HEK293 (cell line): ENCODE measurements around the gene ZCCHC9.

Experiments used
- MYNN ChIP-seq: fragments of 450-650 bp; formaldehyde crosslinking; IDR thresholded peaks from 2 replicates; pipeline ENCODE4 v1.5.1; 2016; ENCODE audit warnings: missing biosample characterization, missing genetic modification characterization, borderline replicate concordance
- SETDB1 ChIP-seq: IDR thresholded peaks from one replicate; pipeline ENCODE4 v1.6.1; 2017; ENCODE audit warnings: mild to moderate bottlenecking, low read length, moderate library complexity, mixed read lengths; ENCODE audit not compliant: insufficient read length
- ZFHX2 ChIP-seq: fragments of 450-650 bp; formaldehyde crosslinking; conservative IDR thresholded peaks from 2 replicates; pipeline ENCODE4 v1.5.1; 2016; ENCODE audit warnings: missing biosample characterization, missing genetic modification characterization
- ZIC2 ChIP-seq: fragments of 450-650 bp; formaldehyde crosslinking; IDR thresholded peaks from 2 replicates; pipeline ENCODE4 v1.5.1; 2016; ENCODE audit warnings: missing biosample characterization, missing genetic modification characterization
- ZNF114 ChIP-seq: fragments of 450-650 bp; formaldehyde crosslinking; IDR thresholded peaks from 2 replicates; pipeline ENCODE4 v1.5.0; 2017; ENCODE audit warnings: missing biosample characterization, missing genetic modification characterization
- ZNF140 ChIP-seq: fragments of 450-650 bp; formaldehyde crosslinking; IDR thresholded peaks from 2 replicates; pipeline ENCODE4 v1.5.1; 2016; ENCODE audit warnings: missing biosample characterization, missing genetic modification characterization
- ZNF24 ChIP-seq: fragments of 450-650 bp; formaldehyde crosslinking; IDR thresholded peaks from 2 replicates; pipeline ENCODE4 v1.5.1; 2016; ENCODE audit warnings: missing biosample characterization, missing genetic modification characterization
- ZNF248 ChIP-seq: fragments of 450-650 bp; formaldehyde crosslinking; IDR thresholded peaks from 2 replicates; pipeline ENCODE4 v1.5.1; 2017; ENCODE audit warnings: missing biosample characterization, missing genetic modification characterization
- ZNF302 ChIP-seq: fragments of 450-650 bp; formaldehyde crosslinking; IDR thresholded peaks from 2 replicates; pipeline ENCODE4 v1.5.1; 2016; ENCODE audit warnings: missing biosample characterization, missing genetic modification characterization, low read depth
- ZNF341 ChIP-seq: fragments of 450-650 bp; formaldehyde crosslinking; IDR thresholded peaks from 2 replicates; pipeline ENCODE4; 2016; ENCODE audit warnings: low read depth, missing biosample characterization, missing genetic modification characterization
- ZNF354C ChIP-seq: fragments of 450-650 bp; formaldehyde crosslinking; IDR thresholded peaks from 2 replicates; pipeline ENCODE4 v1.5.1; 2016; ENCODE audit warnings: missing biosample characterization, missing genetic modification characterization, low read depth, borderline replicate concordance
- ZNF37A ChIP-seq: fragments of 450-650 bp; IDR thresholded peaks from 2 replicates; pipeline ENCODE4 v1.5.1; 2018; ENCODE audit warnings: missing biosample characterization, missing genetic modification characterization
- ZNF404 ChIP-seq: fragments of 450-650 bp; formaldehyde crosslinking; IDR thresholded peaks from 2 replicates; pipeline ENCODE4 v1.5.1; 2017; ENCODE audit warnings: missing biosample characterization, missing genetic modification characterization
- ZNF416 ChIP-seq: fragments of 450-650 bp; formaldehyde crosslinking; IDR thresholded peaks from 2 replicates; pipeline ENCODE4 v1.5.1; 2016; ENCODE audit warnings: missing biosample characterization, missing genetic modification characterization
- ZNF529 ChIP-seq: fragments of 450-650 bp; formaldehyde crosslinking; IDR thresholded peaks from 2 replicates; pipeline ENCODE4 v1.5.1; 2017; ENCODE audit warnings: missing genetic modification characterization, missing biosample characterization; ENCODE audit not compliant: insufficient replicate concordance
- ZNF530 ChIP-seq: fragments of 450-650 bp; formaldehyde crosslinking; IDR thresholded peaks from 2 replicates; pipeline ENCODE4 v1.5.1; 2016; ENCODE audit warnings: low read depth, missing biosample characterization, missing genetic modification characterization
- ZNF596 ChIP-seq: fragments of 450-650 bp; IDR thresholded peaks from 2 replicates; pipeline ENCODE4 v1.5.0; 2018; ENCODE audit warnings: missing biosample characterization, mild to moderate bottlenecking, missing genetic modification characterization, moderate library complexity
- ZNF629 ChIP-seq: fragments of 450-650 bp; formaldehyde crosslinking; IDR thresholded peaks from 2 replicates; pipeline ENCODE4 v1.5.1; 2017; ENCODE audit warnings: missing biosample characterization, missing genetic modification characterization
- ZNF654 ChIP-seq: fragments of 450-650 bp; formaldehyde crosslinking; IDR thresholded peaks from 2 replicates; pipeline ENCODE4 v1.5.1; 2016; ENCODE audit warnings: low read depth, missing biosample characterization, missing genetic modification characterization
- ZNF747 ChIP-seq: fragments of 450-650 bp; formaldehyde crosslinking; IDR thresholded peaks from 2 replicates; pipeline ENCODE4 v1.5.1; 2016; ENCODE audit warnings: missing biosample characterization, missing genetic modification characterization
- ZXDB ChIP-seq: fragments of 450-650 bp; formaldehyde crosslinking; IDR thresholded peaks from 2 replicates; pipeline ENCODE4 v1.5.1; 2016; ENCODE audit warnings: missing biosample characterization, missing genetic modification characterization
- TF ChIP-seq, protein P1 (sequence below): fragments of 450-650 bp; formaldehyde crosslinking; IDR thresholded peaks from 2 replicates; pipeline ENCODE4 v1.5.1; 2017; ENCODE audit warnings: missing biosample characterization, missing genetic modification characterization
- TF ChIP-seq, protein P2 (sequence below): sonication (generic); formaldehyde crosslinking; IDR thresholded peaks from 2 replicates; pipeline ENCODE4 v1.8.1; 2022; ENCODE audit warnings: mild to moderate bottlenecking, moderate library complexity, missing genetic modification reagents
- TF ChIP-seq, protein P3 (sequence below): fragments of 450-650 bp; formaldehyde crosslinking; IDR thresholded peaks from 2 replicates; pipeline ENCODE4 v1.5.1; 2016; ENCODE audit warnings: missing biosample characterization, missing genetic modification characterization
- TF ChIP-seq, protein P4 (sequence below): fragments of 450-650 bp; formaldehyde crosslinking; IDR thresholded peaks from 2 replicates; pipeline ENCODE4 v1.5.1; 2016; ENCODE audit warnings: missing biosample characterization, missing genetic modification characterization
- TF ChIP-seq, protein P5 (sequence below): fragments of 450-650 bp; formaldehyde crosslinking; IDR thresholded peaks from 2 replicates; pipeline ENCODE4 v1.5.1; 2016; ENCODE audit warnings: missing biosample characterization, missing genetic modification characterization
- TF ChIP-seq, protein P6 (sequence below): fragments of 450-650 bp; formaldehyde crosslinking; IDR thresholded peaks from 2 replicates; pipeline ENCODE4 v1.5.1; 2016; ENCODE audit warnings: missing biosample characterization, missing genetic modification characterization
- TF ChIP-seq, protein P7 (sequence below): fragments of 450-650 bp; formaldehyde crosslinking; IDR thresholded peaks from 2 replicates; pipeline ENCODE4 v1.5.1; 2016; ENCODE audit warnings: missing biosample characterization, missing genetic modification characterization, borderline replicate concordance

ZCCHC9 gene

DNA sequence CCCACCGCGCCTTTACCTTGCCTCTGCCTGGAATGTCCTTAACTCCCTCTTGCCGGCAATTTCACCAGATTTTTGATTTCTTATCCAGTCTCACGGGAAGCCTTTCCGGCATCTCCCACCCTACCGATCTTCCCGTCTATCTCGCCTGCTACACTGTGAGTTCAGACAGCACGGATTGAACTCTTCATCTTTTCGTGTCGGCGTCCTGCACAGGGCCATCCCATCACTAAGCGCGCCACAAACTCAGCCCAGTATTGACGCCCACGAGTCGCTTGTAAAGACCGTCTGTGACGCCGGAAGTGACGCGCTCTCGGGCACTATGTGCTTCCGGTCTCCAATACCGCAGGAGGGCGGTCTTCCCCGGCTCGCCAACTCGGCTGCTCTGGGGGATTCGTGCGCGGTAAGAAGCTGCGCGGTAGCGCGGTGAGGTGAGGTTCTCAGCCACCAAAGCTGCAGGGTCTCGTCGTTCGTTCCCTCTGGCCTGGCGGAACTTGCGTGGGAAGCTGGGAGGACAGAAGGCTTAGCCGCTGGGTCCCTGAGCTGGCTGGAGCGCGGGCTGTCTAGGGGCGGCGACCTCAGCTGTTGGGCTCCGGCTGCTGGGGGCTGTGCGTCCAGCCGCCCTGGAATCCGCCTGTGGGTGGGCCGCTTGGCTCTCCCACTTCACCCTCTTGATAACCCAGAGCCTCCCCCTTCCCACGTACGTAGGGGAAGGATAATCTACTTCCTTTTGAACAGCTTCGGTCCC lies at the start of gene ZCCHC9 (continued):
- TF ChIP-seq SETDB1 = peak; percentile 12
- peak; percentile 63; the same call in 1 of the 2 replicates for TF ChIP-seq ZIC2 (tag by site-specific recombination)
- TF ChIP-seq, protein P1, sequence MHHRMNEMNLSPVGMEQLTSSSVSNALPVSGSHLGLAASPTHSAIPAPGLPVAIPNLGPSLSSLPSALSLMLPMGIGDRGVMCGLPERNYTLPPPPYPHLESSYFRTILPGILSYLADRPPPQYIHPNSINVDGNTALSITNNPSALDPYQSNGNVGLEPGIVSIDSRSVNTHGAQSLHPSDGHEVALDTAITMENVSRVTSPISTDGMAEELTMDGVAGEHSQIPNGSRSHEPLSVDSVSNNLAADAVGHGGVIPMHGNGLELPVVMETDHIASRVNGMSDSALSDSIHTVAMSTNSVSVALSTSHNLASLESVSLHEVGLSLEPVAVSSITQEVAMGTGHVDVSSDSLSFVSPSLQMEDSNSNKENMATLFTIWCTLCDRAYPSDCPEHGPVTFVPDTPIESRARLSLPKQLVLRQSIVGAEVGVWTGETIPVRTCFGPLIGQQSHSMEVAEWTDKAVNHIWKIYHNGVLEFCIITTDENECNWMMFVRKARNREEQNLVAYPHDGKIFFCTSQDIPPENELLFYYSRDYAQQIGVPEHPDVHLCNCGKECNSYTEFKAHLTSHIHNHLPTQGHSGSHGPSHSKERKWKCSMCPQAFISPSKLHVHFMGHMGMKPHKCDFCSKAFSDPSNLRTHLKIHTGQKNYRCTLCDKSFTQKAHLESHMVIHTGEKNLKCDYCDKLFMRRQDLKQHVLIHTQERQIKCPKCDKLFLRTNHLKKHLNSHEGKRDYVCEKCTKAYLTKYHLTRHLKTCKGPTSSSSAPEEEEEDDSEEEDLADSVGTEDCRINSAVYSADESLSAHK (tag by site-specific recombination) = no peak
- TF ChIP-seq, protein P2, sequence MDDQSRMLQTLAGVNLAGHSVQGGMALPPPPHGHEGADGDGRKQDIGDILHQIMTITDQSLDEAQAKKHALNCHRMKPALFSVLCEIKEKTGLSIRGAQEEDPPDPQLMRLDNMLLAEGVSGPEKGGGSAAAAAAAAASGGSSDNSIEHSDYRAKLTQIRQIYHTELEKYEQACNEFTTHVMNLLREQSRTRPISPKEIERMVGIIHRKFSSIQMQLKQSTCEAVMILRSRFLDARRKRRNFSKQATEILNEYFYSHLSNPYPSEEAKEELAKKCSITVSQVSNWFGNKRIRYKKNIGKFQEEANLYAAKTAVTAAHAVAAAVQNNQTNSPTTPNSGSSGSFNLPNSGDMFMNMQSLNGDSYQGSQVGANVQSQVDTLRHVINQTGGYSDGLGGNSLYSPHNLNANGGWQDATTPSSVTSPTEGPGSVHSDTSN (CRISPR knock-in tag) = peak; percentile 89
- TF ChIP-seq, protein P3, sequence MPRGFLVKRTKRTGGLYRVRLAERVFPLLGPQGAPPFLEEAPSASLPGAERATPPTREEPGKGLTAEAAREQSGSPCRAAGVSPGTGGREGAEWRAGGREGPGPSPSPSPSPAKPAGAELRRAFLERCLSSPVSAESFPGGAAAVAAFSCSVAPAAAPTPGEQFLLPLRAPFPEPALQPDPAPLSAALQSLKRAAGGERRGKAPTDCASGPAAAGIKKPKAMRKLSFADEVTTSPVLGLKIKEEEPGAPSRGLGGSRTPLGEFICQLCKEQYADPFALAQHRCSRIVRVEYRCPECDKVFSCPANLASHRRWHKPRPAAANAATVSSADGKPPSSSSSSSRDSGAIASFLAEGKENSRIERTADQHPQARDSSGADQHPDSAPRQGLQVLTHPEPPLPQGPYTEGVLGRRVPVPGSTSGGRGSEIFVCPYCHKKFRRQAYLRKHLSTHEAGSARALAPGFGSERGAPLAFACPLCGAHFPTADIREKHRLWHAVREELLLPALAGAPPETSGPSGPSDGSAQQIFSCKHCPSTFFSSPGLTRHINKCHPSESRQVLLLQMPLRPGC (tag by site-specific recombination) = peak; percentile 24; the same call in 1 of the 2 replicates
- TF ChIP-seq, protein P4, sequence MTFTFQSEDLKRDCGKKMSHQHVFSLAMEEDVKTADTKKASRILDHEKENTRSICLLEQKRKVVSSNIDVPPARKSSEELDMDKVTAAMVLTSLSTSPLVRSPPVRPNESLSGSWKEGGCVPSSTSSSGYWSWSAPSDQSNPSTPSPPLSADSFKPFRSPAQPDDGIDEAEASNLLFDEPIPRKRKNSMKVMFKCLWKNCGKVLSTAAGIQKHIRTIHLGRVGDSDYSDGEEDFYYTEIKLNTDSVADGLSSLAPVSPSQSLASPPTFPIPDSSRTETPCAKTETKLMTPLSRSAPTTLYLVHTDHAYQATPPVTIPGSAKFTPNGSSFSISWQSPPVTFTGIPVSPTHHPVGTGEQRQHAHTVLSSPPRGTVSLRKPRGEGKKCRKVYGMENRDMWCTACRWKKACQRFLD (tag by site-specific recombination) = no peak
- peak; percentile 82 for TF ChIP-seq ZXDB
- TF ChIP-seq ZNF404 (tag by site-specific recombination) = no peak
- TF ChIP-seq, protein P5, sequence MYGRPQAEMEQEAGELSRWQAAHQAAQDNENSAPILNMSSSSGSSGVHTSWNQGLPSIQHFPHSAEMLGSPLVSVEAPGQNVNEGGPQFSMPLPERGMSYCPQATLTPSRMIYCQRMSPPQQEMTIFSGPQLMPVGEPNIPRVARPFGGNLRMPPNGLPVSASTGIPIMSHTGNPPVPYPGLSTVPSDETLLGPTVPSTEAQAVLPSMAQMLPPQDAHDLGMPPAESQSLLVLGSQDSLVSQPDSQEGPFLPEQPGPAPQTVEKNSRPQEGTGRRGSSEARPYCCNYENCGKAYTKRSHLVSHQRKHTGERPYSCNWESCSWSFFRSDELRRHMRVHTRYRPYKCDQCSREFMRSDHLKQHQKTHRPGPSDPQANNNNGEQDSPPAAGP (tag by site-specific recombination) = 0 out of 2 replicates have a peak, but pooled peaks have one; percentile 61
- TF ChIP-seq ZNF140 (tag by site-specific recombination) = no peak
- no peak for TF ChIP-seq ZNF248 (tag by site-specific recombination)
- TF ChIP-seq ZNF24 (tag by site-specific recombination) = peak; percentile 77; the same call in 1 of the 2 replicates
- no peak for TF ChIP-seq ZNF529 (tag by site-specific recombination)
- TF ChIP-seq, protein P6, sequence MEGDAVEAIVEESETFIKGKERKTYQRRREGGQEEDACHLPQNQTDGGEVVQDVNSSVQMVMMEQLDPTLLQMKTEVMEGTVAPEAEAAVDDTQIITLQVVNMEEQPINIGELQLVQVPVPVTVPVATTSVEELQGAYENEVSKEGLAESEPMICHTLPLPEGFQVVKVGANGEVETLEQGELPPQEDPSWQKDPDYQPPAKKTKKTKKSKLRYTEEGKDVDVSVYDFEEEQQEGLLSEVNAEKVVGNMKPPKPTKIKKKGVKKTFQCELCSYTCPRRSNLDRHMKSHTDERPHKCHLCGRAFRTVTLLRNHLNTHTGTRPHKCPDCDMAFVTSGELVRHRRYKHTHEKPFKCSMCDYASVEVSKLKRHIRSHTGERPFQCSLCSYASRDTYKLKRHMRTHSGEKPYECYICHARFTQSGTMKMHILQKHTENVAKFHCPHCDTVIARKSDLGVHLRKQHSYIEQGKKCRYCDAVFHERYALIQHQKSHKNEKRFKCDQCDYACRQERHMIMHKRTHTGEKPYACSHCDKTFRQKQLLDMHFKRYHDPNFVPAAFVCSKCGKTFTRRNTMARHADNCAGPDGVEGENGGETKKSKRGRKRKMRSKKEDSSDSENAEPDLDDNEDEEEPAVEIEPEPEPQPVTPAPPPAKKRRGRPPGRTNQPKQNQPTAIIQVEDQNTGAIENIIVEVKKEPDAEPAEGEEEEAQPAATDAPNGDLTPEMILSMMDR (tag by site-specific recombination) = peak; percentile 88
- TF ChIP-seq MYNN (tag by site-specific recombination) = no peak
- TF ChIP-seq ZNF341 (tag by site-specific recombination) = peak; percentile 77
- TF ChIP-seq ZNF747 = no peak
- no peak for TF ChIP-seq ZNF654
- TF ChIP-seq ZNF302 (tag by site-specific recombination) = no peak
- TF ChIP-seq ZNF530 (tag by site-specific recombination) = no peak
- TF ChIP-seq ZNF37A (tag by site-specific recombination) = no peak
- no peak for TF ChIP-seq ZNF596
- no peak for TF ChIP-seq ZNF416 (tag by site-specific recombination)
- no peak for TF ChIP-seq ZNF354C (tag by site-specific recombination)
- TF ChIP-seq, protein P7, sequence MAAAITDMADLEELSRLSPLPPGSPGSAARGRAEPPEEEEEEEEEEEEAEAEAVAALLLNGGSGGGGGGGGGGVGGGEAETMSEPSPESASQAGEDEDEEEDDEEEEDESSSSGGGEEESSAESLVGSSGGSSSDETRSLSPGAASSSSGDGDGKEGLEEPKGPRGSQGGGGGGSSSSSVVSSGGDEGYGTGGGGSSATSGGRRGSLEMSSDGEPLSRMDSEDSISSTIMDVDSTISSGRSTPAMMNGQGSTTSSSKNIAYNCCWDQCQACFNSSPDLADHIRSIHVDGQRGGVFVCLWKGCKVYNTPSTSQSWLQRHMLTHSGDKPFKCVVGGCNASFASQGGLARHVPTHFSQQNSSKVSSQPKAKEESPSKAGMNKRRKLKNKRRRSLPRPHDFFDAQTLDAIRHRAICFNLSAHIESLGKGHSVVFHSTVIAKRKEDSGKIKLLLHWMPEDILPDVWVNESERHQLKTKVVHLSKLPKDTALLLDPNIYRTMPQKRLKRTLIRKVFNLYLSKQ (tag by site-specific recombination) = no peak
- peak; percentile 85 for TF ChIP-seq ZFHX2 (tag by site-specific recombination)
- TF ChIP-seq ZNF629 (tag by site-specific recombination) = peak; percentile 98
- TF ChIP-seq ZNF114 (tag by site-specific recombination) = no peak
